Calu3 (cell line): ENCODE results near the gene SELP. TPM values are rescaled to one million over a fixed set of nuclear protein-coding genes. Genes with fewer than 3 reads are reported as not detected.
"Not testable (repeated sequence)": the region's sequence is repeated elsewhere in the genome, so short reads cannot be mapped to it uniquely, and the experiment has no call there.

Experiments
- Bru-seq: library from RNA; stranded (reverse); fragments of 400-500 nt; gene quantifications from one replicate; lab custom pipeline; 2021; lab: Mats Ljungman, UMichigan
- BruChase-seq, 2 experiments: library from RNA; stranded (reverse); fragments of 400-500 nt; gene quantifications; one replicate each; lab custom pipeline; 2021; lab: Mats Ljungman, UMichigan
- BruUV-seq: library from RNA; stranded (reverse); fragments of 400-500 nt; replicated peaks from 2 replicates; lab custom pipeline; 2021; lab: Mats Ljungman, UMichigan
- CTCF ChIA-PET: fragments of 300-600 bp; sonication (Branson Sonifier 250); formaldehyde crosslinking; loops from one replicate; lab custom pipeline; 2022; ENCODE audit warnings: antibody characterized with exemption; lab: Charles Lee
- DNase-seq: peaks from one replicate; pipeline ENCODE4 v3.0.0; 2022
- H3K27ac Mint-ChIP-seq: one replicate; pipeline ENCODE4 v1.8.0; 2022; ENCODE audit warnings: mixed read lengths; ENCODE audit not compliant: unreplicated experiment
- H3K27me3 Mint-ChIP-seq: one replicate; pipeline ENCODE4 v1.8.0; 2022; ENCODE audit warnings: mixed read lengths; ENCODE audit not compliant: unreplicated experiment
- H3K36me3 Mint-ChIP-seq: one replicate; pipeline ENCODE4 v1.8.0; 2022; ENCODE audit warnings: mild to moderate bottlenecking, moderate library complexity, mixed read lengths; ENCODE audit not compliant: insufficient read depth, unreplicated experiment
- H3K4me1 Mint-ChIP-seq: one replicate; pipeline ENCODE4 v1.8.0; 2022; ENCODE audit warnings: mild to moderate bottlenecking, low read depth, mixed read lengths; ENCODE audit not compliant: unreplicated experiment
- H3K4me3 Mint-ChIP-seq: one replicate; pipeline ENCODE4 v1.8.0; 2022; ENCODE audit warnings: mild to moderate bottlenecking, low read depth, moderate library complexity, mixed read lengths; ENCODE audit not compliant: unreplicated experiment
- H3K9me3 Mint-ChIP-seq: one replicate; pipeline ENCODE4 v1.8.0; 2022; ENCODE audit warnings: low read depth, mixed read lengths; ENCODE audit not compliant: unreplicated experiment
- CTCF ChIP-seq: fragments of 200-600 bp; IDR thresholded peaks from one replicate; pipeline ENCODE4 v1.8.0; 2022; ENCODE audit warnings: antibody characterized with exemption; ENCODE audit not compliant: unreplicated experiment
- intact Hi-C: fragments of 100-400 bp; cut with micrococcal nuclease; formaldehyde crosslinking; loops from one replicate; pipeline ENCODE4 v1.10.0; 2022; ENCODE audit not compliant: unreplicated experiment
- long read RNA-seq: library from polyadenylated mRNA; stranded (forward); transcript quantifications from one replicate; pipeline ENCODE4 v2.0.0, GENCODE V29; 2022
- total RNA-seq: library from RNA; stranded (reverse); gene quantifications from 2 replicates; pipeline ENCODE4 v1.2.3, GENCODE V29; 2022

Gene SELP
- total RNA-seq, result 0.47 TPM in 1 of 2 replicates, not detected in the other
- Bru-seq, nascent RNA, result percentile 2 among the genes with signal in this experiment
- BruChase-seq, experiment 1, labeled RNA remaining after a 6-hour chase, result percentile 7 among the genes with signal in this experiment
- percentile 2 among the genes with signal in this experiment for BruChase-seq, experiment 2, labeled RNA remaining after a 2-hour chase
- long read RNA-seq, result 0 reads

- Mint-ChIP-seq H3K9me3 (peaks cover 10% of the 10 kb centered on the region), H3K4me3 (no peak within 1 kb of the TSS), H3K27me3 (no peaks in the 10 kb centered on the region), H3K4me1 (peaks cover 9% of the 10 kb centered on the region), H3K36me3 (no peaks in the 10 kb centered on the region), H3K27ac (no peak within 1 kb of the TSS)
- CTCF ChIA-PET, result no interaction called here
- intact Hi-C loops, result no loop called here
- no TSS peak for BruUV-seq
- DNase-seq, result no peak
- no peak for TF ChIP-seq CTCF
Observed at GRCh38 chr1:169630006-169630405, at the start of gene SELP. TSS of gene SELP (minus strand) at chr1:169630124. CDS start at chr1:169630074, 50 bp downstream.

- no peaks in the 10 kb centered on the region for H3K9me3 Mint-ChIP-seq
- intact Hi-C loops, result no loop called here
- H3K27me3 Mint-ChIP-seq, result no peaks in the 10 kb centered on the region
- peaks cover 16% of the 10 kb centered on the region for H3K36me3 Mint-ChIP-seq
- CTCF ChIA-PET, result no interaction called here
- peaks cover 46% of the 10 kb centered on the region for H3K4me1 Mint-ChIP-seq
- H3K27ac Mint-ChIP-seq, result no peak overlapping the region
- no peak for DNase-seq
- BruUV-seq, result no TSS peak
- TF ChIP-seq CTCF, result no peak
- no peak overlapping the region for H3K4me3 Mint-ChIP-seq
Observed at GRCh38 chr1:169679692-169680091, 49.8 kb upstream of the SELP start.

- CTCF ChIA-PET, result interaction anchor here (0.6 to 1.3 kb wide), 4 partner anchors 20 to 126 kb away, joined by 3 to 4 read pairs (median 4); partner anchors contain the start of gene METTL18
- peaks cover 3% of the 10 kb centered on the region for H3K9me3 Mint-ChIP-seq
- H3K27me3 Mint-ChIP-seq, result no peaks in the 10 kb centered on the region
- H3K36me3 Mint-ChIP-seq, result peaks cover 16% of the 10 kb centered on the region
- peak overlapping the region; percentile 84 for H3K27ac Mint-ChIP-seq
- peak; percentile 61 for DNase-seq
- H3K4me3 Mint-ChIP-seq, result peak overlapping the region; percentile 3
- TF ChIP-seq CTCF, result no peak
- H3K4me1 Mint-ChIP-seq, result peaks cover 39% of the 10 kb centered on the region
- BruUV-seq, result no TSS peak
- intact Hi-C loops, result no loop called here
Observed at GRCh38 chr1:169676001-169676400, 46.1 kb upstream of the SELP start.

- DNase-seq, result no peak
- intact Hi-C loops, result no loop called here
- H3K9me3 Mint-ChIP-seq, result peaks cover 3% of the 10 kb centered on the region
- H3K4me3 Mint-ChIP-seq, result no peak overlapping the region
- CTCF ChIA-PET, result interaction anchor here (0.9 kb wide), 1 partner anchor 13 kb away, joined by 3 read pairs; no protein-coding TSS in a partner anchor
- no peak for TF ChIP-seq CTCF
- BruUV-seq, result no TSS peak
- H3K36me3 Mint-ChIP-seq, result peaks cover 4% of the 10 kb centered on the region
- H3K27ac Mint-ChIP-seq, result no peak overlapping the region
- peaks cover 21% of the 10 kb centered on the region for H3K4me1 Mint-ChIP-seq
- H3K27me3 Mint-ChIP-seq, result no peaks in the 10 kb centered on the region
Observed at GRCh38 chr1:169670836-169671235, 40.9 kb upstream of the SELP start.

GRCh38 chr1:169670244-169670643, 40.3 kb upstream of the SELP start:
- H3K4me1 Mint-ChIP-seq, result peaks cover 15% of the 10 kb centered on the region
- DNase-seq, BruUV-seq, H3K27me3 Mint-ChIP-seq, H3K36me3 Mint-ChIP-seq, H3K9me3 Mint-ChIP-seq, H3K4me3 Mint-ChIP-seq, H3K27ac Mint-ChIP-seq, intact Hi-C loops: not testable (repeated sequence)
- CTCF ChIA-PET, result interaction anchor here (0.9 kb wide), 1 partner anchor 12 kb away, joined by 3 read pairs; no protein-coding TSS in a partner anchor

GRCh38 chr1:169667699-169668596, 38.0 kb upstream of the SELP start:
- H3K36me3 Mint-ChIP-seq, H3K27me3 Mint-ChIP-seq, H3K9me3 Mint-ChIP-seq, intact Hi-C loops, DNase-seq, BruUV-seq, H3K4me3 Mint-ChIP-seq, H3K27ac Mint-ChIP-seq, H3K4me1 Mint-ChIP-seq: not testable (repeated sequence)
- CTCF ChIA-PET, result interaction anchor here (0.6 kb wide), 1 partner anchor 25 kb away, joined by 4 read pairs; no protein-coding TSS in a partner anchor
